HEK293T (cell line): Measurements from ENCODE around the gene CALML3.

Experiments used
- CTCF ChIA-PET: fragments of 350-600 bp; formaldehyde crosslinking; extraction: SDS; loops from one replicate; lab custom pipeline; 2021; ENCODE audit warnings: antibody characterized with exemption, inconsistent platforms; lab: Yijun Ruan, JAX
- POLR2A ChIA-PET: fragments of 350-600 bp; formaldehyde crosslinking; extraction: SDS; loops from one replicate; lab custom pipeline; 2020; ENCODE audit warnings: antibody characterized with exemption, inconsistent platforms; lab: Yijun Ruan, JAX
- DNase-seq: peaks from one replicate; pipeline ENCODE4 v3.0.0; 2012; ENCODE audit warnings: mixed read lengths; ENCODE audit errors: extremely low spot score
- ARNT ChIP-seq: fragments of 450-650 bp; IDR thresholded peaks from 2 replicates; pipeline ENCODE4 v1.6.1; 2017; ENCODE audit warnings: mild to moderate bottlenecking
- BHLHE40 ChIP-seq: fragments of 450-650 bp; IDR thresholded peaks from 2 replicates; pipeline ENCODE4 v1.6.1; 2016; ENCODE audit warnings: mild to moderate bottlenecking, moderate library complexity, borderline replicate concordance
- CTBP1 ChIP-seq: fragments of 450-650 bp; IDR thresholded peaks from 2 replicates; pipeline ENCODE4 v1.6.1; 2016; ENCODE audit warnings: borderline replicate concordance
- ELF4 ChIP-seq: fragments of 450-650 bp; IDR thresholded peaks from 2 replicates; pipeline ENCODE4 v1.6.1; 2017; ENCODE audit warnings: antibody characterized with exemption
- FOXA1 ChIP-seq: fragments of 450-650 bp; IDR thresholded peaks from 2 replicates; pipeline ENCODE4 v1.6.1; 2016; ENCODE audit warnings: mild to moderate bottlenecking
- FOXK2 ChIP-seq: fragments of 450-650 bp; IDR thresholded peaks from 2 replicates; pipeline ENCODE4 v1.6.1; 2016; ENCODE audit warnings: mild to moderate bottlenecking
- FOXM1 ChIP-seq: fragments of 450-650 bp; IDR thresholded peaks from 2 replicates; pipeline ENCODE4 v1.6.1; 2017; ENCODE audit warnings: mild to moderate bottlenecking, borderline replicate concordance
- HDGF ChIP-seq: fragments of 450-650 bp; IDR thresholded peaks from 2 replicates; pipeline ENCODE4 v1.6.1; 2017; ENCODE audit warnings: antibody characterized with exemption, borderline replicate concordance
- L3MBTL2 ChIP-seq: fragments of 450-650 bp; conservative IDR thresholded peaks from 2 replicates; pipeline ENCODE4 v1.6.1; 2016; ENCODE audit warnings: mild to moderate bottlenecking
- LEF1 ChIP-seq: fragments of 450-650 bp; IDR thresholded peaks from 2 replicates; pipeline ENCODE4 v1.6.1; 2017; ENCODE audit warnings: mild to moderate bottlenecking, borderline replicate concordance
- NFRKB ChIP-seq: fragments of 450-650 bp; IDR thresholded peaks from 2 replicates; pipeline ENCODE4 v1.6.1; 2016; ENCODE audit warnings: mild to moderate bottlenecking, moderate library complexity
- SP1 ChIP-seq: fragments of 450-650 bp; IDR thresholded peaks from 2 replicates; pipeline ENCODE4 v1.6.1; 2017
- SUZ12 ChIP-seq: fragments of 450-650 bp; IDR thresholded peaks from 2 replicates; pipeline ENCODE4 v1.6.1; 2016; ENCODE audit warnings: mild to moderate bottlenecking
- TARDBP ChIP-seq: fragments of 450-650 bp; IDR thresholded peaks from 2 replicates; pipeline ENCODE4 v1.6.1; 2016
- ZNF384 ChIP-seq: fragments of 450-650 bp; IDR thresholded peaks from 2 replicates; pipeline ENCODE4 v1.6.1; 2016
- TF ChIP-seq, protein P1 (sequence below): fragments of 450-650 bp; IDR thresholded peaks from 2 replicates; pipeline ENCODE4 v1.6.1; 2016

Gene CALML3

DNA sequence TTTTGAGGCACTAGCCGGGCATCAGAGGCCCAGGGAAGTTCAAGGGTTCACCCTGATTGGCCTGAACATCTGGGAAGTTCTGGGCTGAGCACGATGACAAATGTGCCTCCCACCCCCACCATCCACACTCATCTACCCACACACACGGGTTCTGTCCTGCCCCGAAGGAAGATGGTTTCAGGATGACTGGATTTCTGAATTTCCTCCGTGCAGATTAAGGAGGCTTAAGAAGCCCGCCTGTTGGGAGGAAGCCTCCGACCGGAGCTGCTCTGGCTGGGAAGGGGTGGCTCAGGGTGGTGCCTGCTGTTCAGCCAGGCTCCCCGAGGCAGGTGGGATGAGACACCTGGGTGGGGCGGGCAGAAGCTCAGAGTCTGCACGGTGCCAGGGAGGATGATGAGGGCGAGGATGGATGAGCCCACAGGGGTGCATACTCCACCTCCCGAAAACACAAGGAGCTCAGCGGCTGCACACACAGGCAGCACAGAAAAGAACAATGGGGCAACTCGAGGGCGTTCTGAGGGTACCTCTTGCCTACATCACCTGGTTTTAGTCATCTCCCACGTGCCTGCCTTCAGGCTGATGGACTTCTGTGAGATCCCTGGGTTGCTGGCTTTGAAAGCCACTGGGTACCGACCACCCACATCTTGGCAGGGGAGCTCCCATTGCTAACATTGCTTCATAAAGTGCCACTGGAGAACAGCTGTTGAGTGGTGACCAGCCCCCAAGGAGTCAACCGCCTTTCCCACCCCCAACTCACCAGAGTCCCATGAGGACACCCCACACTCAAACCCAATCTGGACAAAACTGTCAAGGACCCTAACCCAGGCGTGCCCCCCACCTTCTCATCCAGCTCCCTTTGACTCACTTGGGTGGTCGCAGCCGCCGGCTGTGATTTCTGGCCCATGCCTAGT, 41.2 kb downstream of the CALML3 start:
- TF ChIP-seq L3MBTL2 (no peak), SP1 (no peak), NFRKB (no peak), LEF1 (no peak), ZNF384 (no peak), ARNT (no peak)
- POLR2A ChIA-PET: interaction anchor here (0.6 to 1.2 kb wide), 2 partner anchors 13 to 17 kb away, joined by 3 to 5 read pairs; no protein-coding TSS in a partner anchor
- CTCF ChIA-PET: no interaction called here
- DNase-seq: no peak

DNA sequence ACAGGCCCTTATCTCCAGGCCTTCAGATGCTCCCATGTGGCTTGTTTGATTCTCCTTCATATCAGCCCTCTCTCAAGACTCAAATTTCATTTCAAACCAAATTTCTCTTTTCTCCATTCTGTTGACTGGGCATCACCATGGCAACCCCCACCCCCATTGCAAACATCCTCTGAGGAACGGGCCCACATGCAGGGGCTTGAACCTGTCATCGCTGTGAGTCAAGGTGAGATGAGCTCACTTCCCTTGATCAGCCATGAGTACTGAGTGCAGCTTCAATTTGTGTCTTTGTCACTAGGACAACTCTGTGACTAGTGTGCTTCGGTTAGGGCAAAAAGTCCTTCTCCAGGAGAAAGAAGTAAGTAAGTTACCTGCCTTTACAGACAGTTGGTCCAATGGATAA, 41.9 kb downstream of the CALML3 start:
- CTCF ChIA-PET: no interaction called here
- TF ChIP-seq CTBP1 (no peak), LEF1 (no peak)
- DNase-seq: no peak
- POLR2A ChIA-PET: interaction anchor here (1.2 kb wide), 1 partner anchor 17 kb away, joined by 4 read pairs; no protein-coding TSS in a partner anchor

DNA sequence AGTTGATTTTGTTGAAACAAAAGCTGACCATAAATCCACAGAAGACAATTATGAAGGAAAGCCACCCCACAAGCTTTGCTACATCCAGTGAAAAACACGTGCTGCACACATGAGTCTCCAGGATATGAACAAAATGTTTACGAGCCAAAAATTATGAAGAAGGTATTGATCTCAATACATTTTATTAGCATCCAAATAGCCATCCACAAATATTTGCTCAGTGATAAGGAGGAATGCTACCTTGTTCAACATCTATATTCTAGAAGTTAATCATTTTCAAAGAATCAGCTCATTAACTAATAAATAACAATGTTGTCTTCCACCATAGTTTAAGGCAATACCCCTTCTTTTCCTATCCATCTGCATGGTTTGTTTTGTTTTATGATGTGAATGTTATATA, 42.7 kb downstream of the CALML3 start:
- POLR2A ChIA-PET: interaction anchor here (1.2 kb wide), 1 partner anchor 18 kb away, joined by 4 read pairs; no protein-coding TSS in a partner anchor
- CTCF ChIA-PET: interaction anchor here (0.6 kb wide), 1 partner anchor 22 kb away, joined by 3 read pairs; no protein-coding TSS in a partner anchor
- no peak for DNase-seq
- TF ChIP-seq ARNT (no peak), BHLHE40 (no peak)

DNA sequence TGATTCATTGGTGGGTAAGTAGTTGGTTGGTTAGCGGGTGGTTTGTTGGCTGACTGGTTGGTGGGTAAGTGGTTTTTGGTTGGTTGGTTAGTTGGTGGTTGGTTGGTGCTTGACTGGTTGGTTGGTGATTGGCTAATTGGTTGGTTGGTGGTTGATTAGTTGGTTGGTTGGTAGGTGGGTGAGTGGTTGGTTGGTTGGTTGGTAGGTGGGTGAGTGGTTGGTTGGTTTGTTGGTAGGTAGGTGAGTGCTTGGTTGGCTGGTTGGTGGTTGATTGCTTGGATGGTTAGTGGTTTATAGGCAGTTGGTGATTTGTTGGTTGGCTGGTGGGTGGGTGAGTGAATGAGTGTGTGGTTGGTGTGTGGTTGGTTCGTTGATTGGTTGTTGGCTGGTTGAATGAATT, 44.2 kb downstream of the CALML3 start:
- no peak for DNase-seq
- CTCF ChIA-PET: no interaction called here
- POLR2A ChIA-PET: no interaction called here
- TF ChIP-seq, protein P1, sequence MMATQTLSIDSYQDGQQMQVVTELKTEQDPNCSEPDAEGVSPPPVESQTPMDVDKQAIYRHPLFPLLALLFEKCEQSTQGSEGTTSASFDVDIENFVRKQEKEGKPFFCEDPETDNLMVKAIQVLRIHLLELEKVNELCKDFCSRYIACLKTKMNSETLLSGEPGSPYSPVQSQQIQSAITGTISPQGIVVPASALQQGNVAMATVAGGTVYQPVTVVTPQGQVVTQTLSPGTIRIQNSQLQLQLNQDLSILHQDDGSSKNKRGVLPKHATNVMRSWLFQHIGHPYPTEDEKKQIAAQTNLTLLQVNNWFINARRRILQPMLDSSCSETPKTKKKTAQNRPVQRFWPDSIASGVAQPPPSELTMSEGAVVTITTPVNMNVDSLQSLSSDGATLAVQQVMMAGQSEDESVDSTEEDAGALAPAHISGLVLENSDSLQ: no peak
- TF ChIP-seq LEF1 (no peak), NFRKB (no peak), SUZ12 (no peak), FOXA1 (no peak), ARNT (no peak), BHLHE40 (no peak), L3MBTL2 (no peak), SP1 (no peak), TARDBP (no peak), ZNF384 (no peak), FOXK2 (no peak), HDGF (no peak), ELF4 (no peak), CTBP1 (no peak), FOXM1 (no peak)

DNA sequence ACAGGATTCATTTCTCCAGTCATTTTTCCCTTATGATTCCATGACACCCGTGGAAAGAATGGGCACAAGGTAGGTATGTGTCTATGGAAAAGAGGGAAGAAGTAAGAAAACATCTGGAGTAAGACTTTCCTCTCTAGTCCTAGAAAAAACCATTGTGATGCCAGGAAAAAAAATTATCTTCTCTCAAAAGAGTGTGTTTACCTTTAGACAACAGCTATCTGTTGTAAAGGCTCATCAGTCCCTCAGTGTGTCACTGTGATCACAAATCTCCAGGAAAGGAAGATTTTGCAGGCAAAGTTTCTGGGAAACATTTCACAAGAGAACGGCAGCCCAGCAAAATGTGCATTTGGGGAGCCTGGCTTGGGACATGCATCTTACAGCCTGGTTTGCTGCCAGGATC, 44.8 kb downstream of the CALML3 start:
- DNase-seq: no peak
- POLR2A ChIA-PET: no interaction called here
- CTCF ChIA-PET: no interaction called here
- TF ChIP-seq ZNF384 (no peak), CTBP1 (no peak)

DNA sequence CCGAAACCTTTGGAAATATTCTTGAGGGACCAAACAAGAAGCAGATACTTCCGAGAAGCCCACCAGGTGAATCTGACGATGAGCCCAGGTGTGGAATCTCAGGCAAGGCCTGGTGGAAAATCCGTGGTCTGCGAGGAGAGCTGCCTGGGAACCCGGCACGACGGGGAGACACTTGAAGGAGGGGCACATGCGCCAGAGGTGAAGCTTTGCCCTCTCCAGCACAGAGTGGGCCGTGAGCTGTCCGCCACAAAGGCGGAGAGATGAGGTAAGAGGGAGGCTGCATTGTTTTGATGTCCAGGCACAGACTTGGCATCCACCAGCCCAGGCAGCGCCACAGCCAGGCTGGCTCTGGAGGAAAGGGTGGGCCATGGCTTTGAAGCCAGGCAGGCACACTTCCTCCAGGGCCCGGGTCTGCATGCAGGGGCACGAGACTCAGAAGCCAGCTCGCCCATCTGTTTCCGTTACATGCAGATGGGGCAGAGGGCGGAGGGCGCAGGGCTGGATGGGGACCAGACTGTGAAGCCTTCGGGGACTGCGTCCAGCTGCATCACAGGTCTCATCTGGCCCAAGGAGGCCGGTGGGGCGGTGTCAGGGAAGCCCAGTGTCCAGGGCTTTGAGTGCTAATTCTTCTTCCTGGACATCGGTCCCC, 45.4 kb downstream of the CALML3 start:
- TF ChIP-seq NFRKB: no peak
- TF ChIP-seq, protein P1: no peak
- no peak for TF ChIP-seq ZNF384
- no peak for TF ChIP-seq BHLHE40
- no peak for TF ChIP-seq FOXK2
- no peak for TF ChIP-seq FOXA1
- TF ChIP-seq HDGF: no peak
- TF ChIP-seq SP1: no peak
- TF ChIP-seq L3MBTL2: no peak
- no peak for TF ChIP-seq ELF4
- no peak for TF ChIP-seq TARDBP
- TF ChIP-seq LEF1: no peak
- TF ChIP-seq FOXM1: no peak
- no peak for TF ChIP-seq ARNT
- TF ChIP-seq SUZ12: no peak
- no peak for TF ChIP-seq CTBP1
- DNase-seq: no peak
- ChIA-PET POLR2A (no interaction called here), CTCF (no interaction called here)
